Activated CD4-positive, alpha-beta T cell treated with anti-CD3 and anti-CD28 coated beads for 4 hours (primary cell): ENCODE measurements around the gene DYNLT1.
"Not testable (repeated sequence)": the region's sequence is repeated elsewhere in the genome, so short reads cannot be mapped to it uniquely, and the experiment has no call there.

Experiments used
- DNase-seq, 2 donors: peaks; one replicate each; pipeline ENCODE4 v3.0.0-alpha.2; 2020

Gene DYNLT1

DNA sequence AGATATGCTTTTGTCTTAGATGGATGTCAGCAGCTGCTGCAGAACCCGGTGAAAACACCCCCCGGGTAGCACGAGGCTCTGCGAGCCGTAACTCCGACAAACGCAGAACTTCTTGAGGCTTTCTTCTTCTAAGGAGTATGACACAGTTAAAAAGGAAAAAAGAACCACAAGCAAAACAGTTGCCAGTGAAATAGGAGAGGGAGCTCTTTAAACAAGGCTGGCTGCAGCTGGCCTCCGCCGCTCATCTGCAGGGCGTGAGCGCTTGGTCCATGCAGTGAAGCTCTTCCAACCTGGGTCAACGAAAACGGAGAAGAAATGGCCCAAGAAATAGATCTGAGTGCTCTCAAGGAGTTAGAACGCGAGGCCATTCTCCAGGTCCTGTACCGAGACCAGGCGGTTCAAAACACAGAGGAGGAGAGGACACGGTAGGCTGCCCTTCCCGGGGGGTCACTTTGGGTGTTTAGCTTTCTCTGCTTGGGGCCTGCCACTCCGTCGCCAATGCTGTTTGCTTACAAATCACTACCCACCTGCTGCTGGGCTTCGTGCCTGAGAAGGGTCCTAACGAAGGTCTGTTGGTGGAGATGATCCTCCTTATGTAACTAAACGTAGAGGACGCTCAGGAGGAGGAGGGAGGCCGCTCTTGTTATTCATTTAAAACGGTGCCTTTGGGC is 18.5 kb upstream of the DYNLT1 start:
- no peak for DNase-seq

DNA sequence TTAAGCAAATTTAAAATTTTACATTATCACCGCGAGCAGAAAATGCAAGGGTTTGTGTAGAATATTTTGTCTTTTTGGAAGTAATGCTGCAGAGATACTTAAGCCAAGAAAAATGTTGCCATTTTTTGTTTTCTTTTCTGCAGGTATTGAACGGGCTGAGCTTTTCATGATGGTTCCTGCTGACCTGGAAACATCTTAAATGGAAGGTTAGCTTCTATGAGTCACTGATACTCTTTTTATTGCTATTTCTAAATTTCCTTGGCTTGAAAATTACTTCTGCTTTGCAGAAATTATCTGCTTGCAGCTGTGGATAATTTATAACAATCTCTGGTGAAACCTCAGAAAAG is 18.0 kb upstream of the DYNLT1 start:
- no peak for DNase-seq

DNA sequence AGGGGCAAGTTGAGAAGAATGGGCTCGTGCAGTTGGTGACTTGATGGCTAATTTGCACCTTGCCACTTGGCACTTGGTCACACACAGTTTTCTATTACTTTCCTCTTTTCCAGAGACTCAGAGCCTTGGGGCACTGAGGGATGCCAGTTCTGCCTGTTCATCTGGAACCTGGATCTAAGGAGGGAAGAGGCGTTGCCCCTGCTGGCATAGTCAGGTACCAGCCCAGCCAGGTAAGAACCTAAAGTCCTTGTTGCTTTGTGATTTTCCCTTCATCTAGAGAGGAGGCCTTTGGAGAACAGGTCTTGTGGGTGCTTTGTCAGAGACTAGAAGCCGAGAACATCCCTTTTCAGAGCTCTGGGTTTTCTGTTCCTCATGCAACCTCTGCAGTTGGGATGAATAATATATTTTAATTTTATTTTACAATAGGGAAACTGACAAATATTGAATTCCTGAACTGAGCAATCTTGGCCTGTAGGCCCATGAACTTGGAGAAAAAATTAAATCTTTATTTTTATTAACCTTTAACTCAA is 16.7 kb upstream of the DYNLT1 start:
- DNase-seq: no peak

DNA sequence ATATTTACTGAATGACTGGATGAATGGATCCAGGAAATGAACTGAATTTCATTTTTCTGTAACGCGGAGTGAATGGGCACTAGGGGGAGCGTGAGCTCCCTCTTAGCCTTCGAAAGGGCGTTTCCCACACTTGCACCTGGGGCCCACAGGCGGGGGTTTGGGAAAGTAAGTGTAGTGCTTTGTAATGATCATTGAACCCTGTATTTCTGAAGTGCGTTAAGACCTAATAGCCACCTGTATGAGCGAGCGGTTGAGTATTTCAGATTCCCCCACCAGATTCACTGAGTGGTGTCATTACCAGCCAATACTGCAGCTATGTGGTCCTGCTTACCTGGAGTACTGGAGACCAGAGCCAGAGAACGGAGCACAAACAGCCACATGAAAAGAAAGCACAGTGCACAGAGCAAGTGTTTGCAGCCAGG is 15.8 kb upstream of the DYNLT1 start:
- peak; percentile 40 to 42 for DNase-seq

DNA sequence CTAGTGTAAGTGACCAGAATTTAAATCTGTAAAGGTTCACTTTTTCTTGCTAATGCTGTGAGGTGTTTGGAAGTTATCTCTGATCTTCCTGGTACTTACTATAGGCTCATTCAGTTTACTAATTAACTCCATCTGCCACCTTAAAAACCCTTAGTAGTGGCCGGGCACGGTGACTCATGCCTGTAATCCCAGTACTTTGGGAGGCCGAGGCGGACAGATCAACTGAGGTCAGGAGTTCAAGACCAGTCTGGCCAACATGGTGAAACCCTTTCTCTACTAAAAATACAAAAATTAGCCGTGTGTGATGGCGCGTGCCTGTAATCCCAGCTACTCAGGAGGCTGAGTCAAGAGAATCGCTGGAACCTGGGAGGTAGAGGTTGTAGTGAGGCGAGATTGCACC is 12.4 kb upstream of the DYNLT1 start:
- not testable (repeated sequence) for DNase-seq

DNA sequence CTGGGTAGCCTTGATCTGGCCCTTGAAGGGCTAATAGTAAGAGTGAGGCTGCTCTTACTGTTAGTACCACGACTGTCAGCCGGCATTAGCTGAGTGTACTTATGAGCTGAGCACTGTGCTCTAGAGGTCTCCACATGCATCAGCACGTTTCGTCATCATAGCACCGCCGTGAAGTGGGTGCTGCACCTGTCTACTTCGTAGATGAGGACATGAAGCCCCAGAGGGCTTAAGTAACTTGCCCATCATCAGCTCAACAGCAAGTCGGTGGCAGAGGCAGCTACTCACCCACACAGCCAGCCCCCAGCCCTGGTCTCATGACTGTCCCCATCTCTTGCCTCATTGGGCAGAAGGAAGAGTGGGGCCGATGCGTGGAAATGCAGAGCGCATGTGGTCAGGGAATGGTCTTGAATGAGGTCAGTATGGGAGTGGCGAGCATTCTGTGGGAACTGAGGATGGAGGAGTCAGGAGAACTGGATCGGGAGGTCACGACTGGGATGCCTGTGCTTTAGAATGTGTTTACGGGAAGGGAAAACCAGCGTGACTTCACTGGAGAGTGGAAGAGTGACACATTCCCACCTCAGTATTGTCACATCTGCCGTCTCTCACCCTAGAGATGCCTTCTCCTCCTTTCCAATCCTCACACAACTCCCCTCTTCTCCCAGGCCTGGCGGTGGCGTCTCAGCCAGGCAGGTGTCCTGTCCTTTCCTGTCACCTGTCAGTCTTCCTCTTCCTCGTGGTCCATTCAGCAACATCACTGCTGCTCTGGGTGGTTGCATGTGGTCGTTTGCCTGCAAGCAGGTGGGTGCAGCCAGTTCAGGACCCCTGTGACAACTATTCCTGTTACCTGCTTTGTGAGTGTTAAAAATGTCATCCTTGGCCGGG is 11.3 kb upstream of the DYNLT1 start:
- DNase-seq: no peak

DNA sequence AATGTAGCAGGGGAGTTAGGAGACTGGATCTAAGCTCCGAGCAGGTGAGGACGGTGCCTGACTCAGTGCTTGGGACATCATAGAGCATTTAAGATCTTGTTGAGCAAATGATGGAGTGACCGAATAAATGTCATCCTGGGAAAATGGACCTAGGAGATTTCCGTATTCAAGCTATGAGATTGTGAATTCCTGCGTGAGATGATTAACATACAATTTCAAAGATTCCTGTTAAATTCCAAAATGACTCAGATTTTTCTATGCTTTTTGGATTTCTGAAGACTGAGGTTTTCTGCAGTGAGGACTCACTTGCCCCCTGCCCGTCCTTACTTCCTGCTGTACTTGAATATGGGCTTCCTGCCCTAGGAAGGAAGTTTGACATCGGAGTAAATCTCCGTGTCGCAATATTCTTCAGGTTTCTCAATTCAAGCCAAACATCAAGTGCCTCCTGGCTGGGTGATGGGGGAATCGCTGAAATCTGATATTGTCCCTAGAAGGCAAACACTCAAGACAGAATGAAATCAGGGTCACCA is 10.5 kb upstream of the DYNLT1 start:
- no peak for DNase-seq

DNA sequence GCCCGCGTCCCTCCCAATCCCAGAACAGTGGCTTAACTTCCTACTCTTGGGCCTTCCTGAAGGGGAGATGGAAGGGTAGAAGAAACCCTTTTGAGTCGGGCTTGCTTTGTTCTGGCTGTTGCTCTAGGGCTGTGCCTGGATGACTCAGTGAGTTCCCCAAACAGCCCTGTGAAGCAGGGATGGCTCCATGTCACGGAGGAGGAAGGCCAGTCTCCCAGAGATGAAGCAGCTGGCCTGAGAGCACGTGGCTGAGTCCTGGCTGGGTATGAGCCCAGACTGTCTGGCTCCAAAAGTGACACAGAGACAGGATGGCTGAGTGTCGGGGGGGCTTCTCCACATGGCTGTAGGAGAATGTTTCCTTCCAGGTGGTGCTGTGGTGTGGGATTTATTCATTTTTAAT is 10.0 kb upstream of the DYNLT1 start:
- DNase-seq: no peak

DNA sequence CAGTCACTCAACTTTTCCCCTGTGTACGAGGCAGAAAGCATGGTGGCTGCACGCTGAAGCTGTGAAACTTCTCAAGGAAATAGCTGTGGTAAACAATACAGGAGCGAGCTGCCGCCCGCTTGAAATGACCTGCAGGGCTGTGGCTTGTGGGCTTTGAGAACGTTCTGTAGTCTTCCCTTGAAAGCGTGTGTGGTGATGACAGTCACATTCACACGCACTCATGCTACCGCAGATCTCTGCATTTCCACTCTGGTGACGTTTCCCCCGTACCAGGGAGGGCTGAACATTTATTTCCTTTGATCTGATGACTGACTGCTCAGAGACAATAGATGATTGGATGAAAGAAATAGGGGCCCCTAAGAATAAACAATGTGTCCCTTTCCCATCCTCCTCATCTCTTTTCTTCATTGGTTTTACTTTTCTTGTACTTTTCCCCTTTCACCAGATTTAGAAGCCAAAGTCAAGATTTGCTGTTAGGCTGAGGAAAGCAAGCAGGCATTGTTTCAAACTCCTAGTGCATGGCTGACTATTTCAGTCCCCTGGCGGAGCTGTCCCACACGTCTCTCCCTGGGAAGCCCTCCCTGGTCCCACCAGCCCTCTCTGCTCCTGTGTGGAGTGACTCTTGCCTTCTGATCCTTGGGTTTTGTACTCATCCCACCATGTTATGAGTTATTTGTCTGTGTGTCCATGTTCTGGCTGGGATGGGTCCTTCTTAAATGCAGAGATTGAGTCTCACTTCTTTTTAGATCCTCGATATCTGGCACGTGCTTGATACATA is 9.2 kb upstream of the DYNLT1 start:
- peak; percentile 84 to 85 for DNase-seq

DNA sequence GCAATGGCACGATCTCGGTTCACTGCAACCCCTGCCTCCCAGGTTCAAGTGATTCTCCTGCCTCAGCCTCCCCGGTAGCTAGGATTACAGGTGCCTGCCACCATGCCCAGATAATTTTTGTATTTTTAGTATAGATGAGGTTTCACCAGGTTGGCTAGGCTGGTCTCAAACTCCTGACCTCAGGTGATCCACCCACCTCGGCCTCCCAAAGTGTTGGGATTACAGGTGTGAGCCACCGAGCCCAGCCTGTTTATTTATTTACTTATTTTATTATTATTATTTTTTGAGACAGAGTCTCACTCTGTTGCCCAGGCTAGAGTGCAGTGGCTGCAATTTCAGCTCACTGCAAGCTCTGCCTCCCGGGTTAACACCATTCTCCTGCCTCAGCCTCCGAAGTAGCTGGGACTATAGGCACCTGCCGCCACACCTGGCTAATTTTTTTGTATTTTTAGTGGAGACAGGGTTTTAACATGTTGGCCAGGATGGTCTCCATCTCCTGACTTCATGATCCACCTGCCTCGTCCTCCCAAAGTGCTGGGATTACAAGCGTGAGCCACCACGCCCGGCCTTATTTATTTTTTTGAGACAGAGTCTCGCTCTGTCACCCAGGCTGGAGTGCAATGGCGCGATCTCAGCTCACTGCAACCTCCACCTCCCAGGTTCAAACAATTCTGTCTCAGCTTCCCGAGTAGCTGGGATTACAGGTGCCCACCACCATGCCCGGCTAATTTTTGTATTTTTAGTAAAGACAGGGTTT is 7.6 kb upstream of the DYNLT1 start:
- DNase-seq: not testable (repeated sequence)

DNA sequence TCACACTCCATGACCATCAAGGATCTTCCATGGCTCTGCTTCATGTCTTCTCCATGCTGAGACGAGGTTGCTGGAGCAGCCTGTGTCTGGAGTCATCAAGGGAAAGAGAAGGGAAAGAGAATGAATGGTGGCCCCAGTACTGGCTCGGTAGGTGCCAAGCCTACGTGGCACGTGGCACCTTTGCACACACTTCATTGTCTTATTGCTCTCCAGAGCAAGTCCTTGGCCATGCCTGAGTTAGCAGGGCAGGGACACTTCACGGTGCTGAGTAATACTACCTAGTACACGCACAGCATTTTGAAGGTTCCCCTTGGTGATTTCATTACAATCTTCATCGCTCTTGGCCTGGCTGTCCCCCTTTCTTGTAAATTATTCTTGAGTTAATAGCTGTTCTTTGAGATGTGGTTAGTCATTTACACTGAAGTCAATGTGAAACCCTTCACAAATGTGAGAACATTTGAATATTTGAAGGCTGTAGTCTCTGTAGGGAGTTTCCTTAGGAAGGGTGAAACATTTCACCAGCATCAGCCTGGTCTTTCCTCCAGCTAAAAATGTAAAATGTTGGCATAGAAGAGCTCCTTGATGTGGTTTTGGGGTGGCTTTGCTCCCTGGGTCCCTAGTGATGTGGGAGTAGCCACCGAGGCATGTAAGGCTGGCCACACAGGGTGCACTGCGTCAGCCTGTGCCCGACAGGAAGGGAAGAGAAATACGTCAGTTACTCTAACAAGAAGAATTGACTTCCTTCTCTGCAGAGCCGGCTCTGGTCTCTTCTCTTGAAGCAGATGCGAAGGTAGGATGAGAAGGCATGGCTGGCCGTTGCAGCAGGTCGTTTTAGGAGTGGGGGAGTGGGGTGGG is 5.0 kb upstream of the DYNLT1 start, which contains the start of gene SYTL3:
Gene SYTL3 (plus strand): TSS at position 766 of the 855 bp plus-strand sequence. CDS start 13,215 bp downstream, outside the sequence.
- peak; percentile 62 to 74 for DNase-seq

DNA sequence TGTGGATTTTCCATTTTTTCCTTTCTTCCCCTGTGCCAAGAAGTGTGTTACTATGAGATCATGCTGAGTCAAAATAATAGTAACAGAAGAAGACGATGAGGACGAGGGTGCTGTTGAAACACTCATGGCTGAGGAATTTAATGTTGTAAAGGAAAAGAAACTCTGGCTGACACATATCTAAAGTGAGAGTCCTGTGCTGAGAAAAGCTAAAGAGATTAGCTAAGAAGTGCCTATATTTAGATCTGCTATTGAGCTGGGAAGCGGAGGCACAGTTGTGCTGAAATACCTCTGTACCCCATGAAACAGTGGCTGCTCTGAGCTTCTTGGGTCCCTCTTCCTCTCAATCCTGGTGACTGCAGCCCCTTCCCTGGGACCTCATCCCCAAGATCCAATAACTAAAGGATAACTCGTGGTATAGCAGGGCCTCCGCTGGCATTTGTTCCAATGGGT is 4.2 kb upstream of the DYNLT1 start:
- no peak for DNase-seq

DNA sequence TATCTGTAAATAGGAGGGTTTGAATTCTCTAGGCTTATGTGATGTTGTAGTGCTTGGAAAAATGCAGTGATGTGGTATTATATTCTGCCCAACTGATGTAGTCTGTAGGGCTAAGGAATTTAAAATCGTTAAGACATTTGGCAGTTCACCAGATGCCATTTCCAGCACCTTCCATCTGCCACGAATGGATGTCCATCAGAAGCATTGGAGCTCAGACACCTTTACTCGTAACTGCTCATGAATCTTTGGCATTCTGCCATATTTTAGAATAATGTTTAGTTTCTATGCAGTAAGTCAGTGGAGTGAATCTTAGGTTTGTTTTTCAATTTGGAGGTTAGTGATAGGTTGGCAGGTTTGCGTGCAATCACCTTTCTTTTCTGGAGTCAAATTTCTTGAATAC is 3.0 kb upstream of the DYNLT1 start:
- DNase-seq: no peak

DNA sequence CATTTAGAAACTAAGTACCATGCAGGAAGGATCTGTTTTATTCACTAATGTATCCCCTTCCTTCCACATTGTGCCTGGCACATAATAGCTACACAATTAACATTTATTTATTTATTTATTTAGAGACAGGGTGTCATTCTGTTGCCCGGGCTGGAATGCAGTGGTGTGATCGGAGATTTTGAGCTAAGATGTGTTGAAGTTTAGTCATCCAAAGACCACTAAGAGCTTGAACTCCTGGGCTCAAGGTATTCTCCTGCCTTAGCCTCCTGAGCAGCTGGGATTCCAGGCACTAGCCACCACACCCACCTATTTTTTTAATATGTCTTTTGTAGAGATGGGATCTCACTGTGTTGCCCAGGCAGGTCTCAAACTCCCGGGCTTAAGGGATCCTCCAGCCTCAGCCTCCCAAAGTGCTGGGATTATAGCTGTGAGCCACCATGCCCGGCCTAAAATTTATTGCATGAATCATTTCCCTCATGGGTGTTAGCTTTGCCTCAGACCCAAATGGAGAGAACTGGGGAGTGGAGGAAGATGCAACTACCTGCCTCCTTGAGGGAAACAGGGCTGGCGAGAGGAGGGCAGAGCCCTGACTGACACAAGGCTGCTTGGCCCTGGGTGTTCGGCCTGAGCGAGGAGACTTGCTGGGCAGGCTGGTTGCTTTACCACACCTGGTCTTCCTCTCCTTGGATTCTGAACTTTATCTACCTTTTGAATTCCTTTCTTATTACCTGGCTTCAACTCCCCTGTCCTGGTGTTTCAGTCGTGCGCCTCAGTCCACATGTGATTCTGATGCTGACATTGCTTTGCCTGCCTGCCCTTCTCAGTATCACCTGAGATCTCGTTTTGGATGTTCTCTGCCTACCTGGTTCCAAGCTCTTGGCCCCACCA is 1.7 kb upstream of the DYNLT1 start:
- no peak for DNase-seq

DNA sequence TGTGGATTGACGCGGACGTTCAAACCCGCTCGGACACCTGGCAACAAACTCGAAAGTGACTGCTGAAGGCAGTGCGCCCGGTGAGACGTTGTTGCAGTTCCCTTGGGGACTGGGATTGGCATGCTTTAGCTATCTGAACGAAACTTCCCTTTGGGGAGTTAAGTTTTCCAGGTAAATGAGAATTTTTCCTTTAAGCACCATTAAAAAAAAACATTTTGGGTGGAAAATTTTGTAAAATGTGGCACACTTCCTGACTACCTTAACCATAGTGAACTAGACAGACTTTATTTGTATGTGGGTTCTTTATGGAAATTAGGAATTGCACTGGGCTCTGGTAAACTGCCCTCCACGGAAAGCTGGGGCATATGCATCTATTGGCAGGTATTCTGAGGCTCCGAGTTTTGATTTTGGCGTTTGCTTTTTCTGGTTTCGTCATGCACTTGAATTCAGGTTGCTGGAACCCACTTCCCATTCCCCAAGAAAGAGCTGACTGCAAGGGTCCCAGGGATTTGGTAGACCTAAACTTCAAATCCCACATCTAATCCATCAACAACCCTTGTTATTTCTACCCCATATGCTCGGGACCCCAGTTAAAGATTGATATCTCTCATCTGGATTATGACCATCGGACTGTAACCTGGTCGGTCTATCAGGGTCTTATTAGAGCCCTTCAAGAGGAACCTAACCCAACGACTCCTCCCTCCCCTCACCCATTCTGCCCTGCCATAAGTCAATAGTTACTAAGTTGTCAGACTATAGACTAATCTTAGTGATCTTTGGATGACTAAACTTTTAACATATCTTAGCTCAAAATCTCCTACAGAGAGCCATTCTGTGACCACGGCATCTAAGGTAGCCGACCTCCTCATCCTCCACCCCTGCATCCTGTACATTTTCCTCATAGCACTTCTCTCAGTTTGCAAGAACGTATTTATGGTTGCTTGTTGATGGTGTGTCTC is 800 bp upstream of the DYNLT1 start:
- no peak for DNase-seq

DNA sequence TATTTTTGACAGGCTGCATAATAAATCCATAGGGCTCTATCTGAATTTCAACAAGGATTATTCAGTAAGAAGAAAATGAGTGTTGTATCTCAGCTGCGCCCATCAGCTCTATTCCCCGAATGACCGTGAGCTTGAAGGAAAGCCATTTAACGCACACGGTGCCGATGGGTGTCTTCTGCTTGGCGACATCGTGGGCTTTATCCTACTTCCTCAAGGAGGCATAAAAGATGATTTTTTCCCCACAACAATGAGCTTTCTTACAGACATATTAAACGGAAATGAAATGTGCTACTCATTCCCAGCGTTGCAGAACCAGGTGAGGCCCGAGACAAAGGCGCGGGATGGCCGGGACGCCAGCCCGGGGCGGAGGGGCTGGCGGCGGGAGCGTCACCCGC is 710 bp downstream of the DYNLT1 start:
- DNase-seq: no peak

DNA sequence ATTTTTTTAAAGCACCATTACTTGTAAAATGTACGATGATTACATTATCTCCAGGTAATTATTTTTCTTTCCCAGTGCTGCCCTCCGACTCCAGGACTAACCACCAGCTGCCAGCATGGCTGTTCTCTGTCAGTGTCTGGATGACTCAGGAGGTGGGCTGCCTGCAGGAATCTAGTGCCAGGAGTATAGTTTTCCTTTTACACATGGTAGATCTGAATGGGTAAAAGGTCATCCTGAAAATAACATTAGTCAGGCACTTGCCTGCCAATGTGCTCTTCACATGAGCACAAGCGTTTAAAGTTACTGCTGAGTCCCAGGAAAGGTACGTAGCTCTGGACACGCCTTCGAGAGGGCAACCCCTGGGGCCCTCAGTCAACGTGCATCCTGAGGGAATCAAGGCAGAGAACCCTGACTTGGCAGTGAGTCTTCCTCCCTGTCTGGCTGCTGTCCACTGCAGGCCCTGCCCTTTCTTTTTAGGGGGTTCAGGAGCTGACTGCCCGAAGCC is 2.4 kb downstream of the DYNLT1 start:
- no peak for DNase-seq

DNA sequence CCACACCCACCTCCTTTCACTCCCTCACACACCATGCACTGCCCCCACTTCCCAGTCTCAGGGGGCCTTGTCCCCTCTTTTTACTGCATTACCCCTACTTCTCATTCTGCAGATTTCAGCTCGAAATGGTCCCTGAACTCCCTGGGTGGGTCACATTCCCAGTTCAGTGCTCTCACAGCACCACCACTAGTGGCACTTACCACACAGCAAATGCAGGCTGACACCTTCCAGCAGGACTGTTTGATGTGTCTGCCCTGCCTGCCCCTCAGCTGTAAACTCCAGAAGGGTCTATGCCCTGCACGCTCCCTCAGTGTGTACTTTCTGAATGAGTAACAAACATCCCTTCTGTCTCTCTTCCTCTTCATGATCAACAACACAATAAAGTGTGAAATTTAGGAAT is 4.0 kb downstream of the DYNLT1 start:
- no peak for DNase-seq

DNA sequence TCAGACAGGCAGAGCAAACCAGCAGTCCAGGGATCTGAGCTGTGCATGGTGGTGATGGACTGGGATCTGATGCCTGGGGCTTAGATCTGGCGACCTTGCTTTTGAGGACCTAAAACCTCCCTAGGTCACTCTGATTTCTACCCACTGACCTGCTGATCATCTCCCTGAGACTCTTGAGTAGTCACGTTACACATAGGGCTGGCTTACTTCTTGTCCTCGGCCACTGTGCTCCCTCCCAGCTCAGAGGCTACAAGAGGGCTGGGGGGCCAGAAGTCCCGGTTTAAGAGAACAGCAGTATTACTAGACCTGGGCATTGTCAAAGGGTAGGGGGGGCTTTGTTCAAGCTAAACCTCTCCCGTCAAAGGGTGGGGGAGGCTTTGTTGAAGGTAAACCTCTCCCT is 5.5 kb downstream of the DYNLT1 start:
- DNase-seq: no peak
